HL-60 (cell line): ENCODE measurements around the gene ZBP1.

Source experiments
- DNase-seq, 2 experiments: peaks; one replicate each; pipeline ENCODE4 v3.0.0-alpha.2; 2010 to 2020; ENCODE audit warnings: low read depth in 1 of 2, low spot score in 1 of 2
- H3K27ac ChIP-seq: fragments of 250-450 bp; sonication (Bioruptor Pico); replicated peaks from 2 replicates; pipeline ENCODE4 v1.5.1; 2020; ENCODE audit warnings: mild to moderate bottlenecking, moderate library complexity
- H3K27me3 ChIP-seq: fragments of 250-450 bp; sonication (Bioruptor Pico); 2 replicates; pipeline ENCODE4 v1.5.1; 2021; ENCODE audit warnings: mild to moderate bottlenecking, moderate library complexity; ENCODE audit not compliant: insufficient read depth, poor library complexity, severe bottlenecking
- H3K4me3 ChIP-seq: replicated peaks from 2 replicates; pipeline ENCODE4 v1.5.1; 2011; ENCODE audit warnings: mild to moderate bottlenecking, control low read depth, low read length; ENCODE audit not compliant: insufficient read depth
- GABPA ChIP-seq: IDR thresholded peaks from 2 replicates; pipeline ENCODE4 v1.6.1; 2012; ENCODE audit warnings: low read depth
- POLR2AphosphoS5 ChIP-seq: IDR thresholded peaks from 2 replicates; pipeline ENCODE4 v1.6.1; 2012; ENCODE audit warnings: low read depth
- SPI1 ChIP-seq: IDR thresholded peaks from 2 replicates; pipeline ENCODE4 v1.6.1; 2012; ENCODE audit warnings: low read depth, mild to moderate bottlenecking, borderline replicate concordance
- TF ChIP-seq, protein P1 (sequence below): IDR thresholded peaks from one replicate; pipeline ENCODE4 v1.5.1; 2011; ENCODE audit warnings: low read length, control low read depth, inconsistent platforms; ENCODE audit not compliant: insufficient read depth
- TF ChIP-seq, protein P2 (sequence below): IDR thresholded peaks from 2 replicates; pipeline ENCODE4 v1.6.1; 2012; ENCODE audit warnings: low read depth; ENCODE audit not compliant: insufficient replicate concordance

Gene ZBP1

DNA sequence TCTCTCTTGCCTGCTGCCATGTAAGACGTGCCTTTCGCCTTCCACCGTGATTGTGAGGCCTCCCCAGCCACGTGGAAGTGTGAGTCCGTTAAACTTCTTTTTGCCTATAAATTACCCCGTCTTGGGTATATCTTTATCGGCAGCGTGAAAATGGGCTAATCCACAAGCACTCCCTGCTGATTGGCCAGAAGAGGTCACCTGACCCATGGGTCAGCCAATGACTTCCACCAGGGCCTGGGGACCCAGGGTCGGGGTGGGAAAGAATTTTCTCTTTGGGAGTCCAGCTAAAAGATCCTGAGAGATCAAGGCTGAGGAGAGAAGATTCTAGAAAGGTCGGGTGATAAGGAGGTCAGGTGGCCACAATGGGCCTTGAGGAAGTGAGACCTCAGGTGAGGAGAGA, 17.1 kb downstream of the ZBP1 start:
- Histone ChIP-seq H3K27ac (no peak overlapping the region), H3K27me3 (peaks cover 8% of the 10 kb centered on the region), H3K4me3 (no peak overlapping the region)
- TF ChIP-seq POLR2AphosphoS5: no peak
- TF ChIP-seq GABPA: no peak
- TF ChIP-seq SPI1: no peak
- TF ChIP-seq, protein P1, sequence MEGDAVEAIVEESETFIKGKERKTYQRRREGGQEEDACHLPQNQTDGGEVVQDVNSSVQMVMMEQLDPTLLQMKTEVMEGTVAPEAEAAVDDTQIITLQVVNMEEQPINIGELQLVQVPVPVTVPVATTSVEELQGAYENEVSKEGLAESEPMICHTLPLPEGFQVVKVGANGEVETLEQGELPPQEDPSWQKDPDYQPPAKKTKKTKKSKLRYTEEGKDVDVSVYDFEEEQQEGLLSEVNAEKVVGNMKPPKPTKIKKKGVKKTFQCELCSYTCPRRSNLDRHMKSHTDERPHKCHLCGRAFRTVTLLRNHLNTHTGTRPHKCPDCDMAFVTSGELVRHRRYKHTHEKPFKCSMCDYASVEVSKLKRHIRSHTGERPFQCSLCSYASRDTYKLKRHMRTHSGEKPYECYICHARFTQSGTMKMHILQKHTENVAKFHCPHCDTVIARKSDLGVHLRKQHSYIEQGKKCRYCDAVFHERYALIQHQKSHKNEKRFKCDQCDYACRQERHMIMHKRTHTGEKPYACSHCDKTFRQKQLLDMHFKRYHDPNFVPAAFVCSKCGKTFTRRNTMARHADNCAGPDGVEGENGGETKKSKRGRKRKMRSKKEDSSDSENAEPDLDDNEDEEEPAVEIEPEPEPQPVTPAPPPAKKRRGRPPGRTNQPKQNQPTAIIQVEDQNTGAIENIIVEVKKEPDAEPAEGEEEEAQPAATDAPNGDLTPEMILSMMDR: no peak
- DNase-seq: no peak

DNA sequence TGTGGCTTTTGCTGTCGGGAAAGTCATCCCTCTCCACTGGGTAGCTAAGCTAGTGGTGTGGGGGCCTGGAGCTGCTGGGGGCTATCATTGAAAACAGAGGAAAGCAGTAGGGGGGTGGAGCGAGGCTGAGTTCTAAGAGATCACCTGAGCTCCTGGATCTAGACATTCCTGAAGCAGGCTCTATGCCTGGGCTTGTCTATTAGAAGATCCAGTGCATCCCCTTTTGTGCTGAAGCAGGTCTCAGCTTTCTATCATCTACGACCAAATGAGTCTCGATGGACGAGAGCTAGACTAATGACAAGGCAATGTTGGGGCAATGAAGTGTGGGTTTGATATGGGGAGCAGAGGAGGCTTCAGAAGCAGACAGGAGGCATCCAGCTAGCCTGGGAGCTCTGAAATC, 18.5 kb downstream of the ZBP1 start:
- TF ChIP-seq POLR2AphosphoS5: no peak
- TF ChIP-seq, protein P2, sequence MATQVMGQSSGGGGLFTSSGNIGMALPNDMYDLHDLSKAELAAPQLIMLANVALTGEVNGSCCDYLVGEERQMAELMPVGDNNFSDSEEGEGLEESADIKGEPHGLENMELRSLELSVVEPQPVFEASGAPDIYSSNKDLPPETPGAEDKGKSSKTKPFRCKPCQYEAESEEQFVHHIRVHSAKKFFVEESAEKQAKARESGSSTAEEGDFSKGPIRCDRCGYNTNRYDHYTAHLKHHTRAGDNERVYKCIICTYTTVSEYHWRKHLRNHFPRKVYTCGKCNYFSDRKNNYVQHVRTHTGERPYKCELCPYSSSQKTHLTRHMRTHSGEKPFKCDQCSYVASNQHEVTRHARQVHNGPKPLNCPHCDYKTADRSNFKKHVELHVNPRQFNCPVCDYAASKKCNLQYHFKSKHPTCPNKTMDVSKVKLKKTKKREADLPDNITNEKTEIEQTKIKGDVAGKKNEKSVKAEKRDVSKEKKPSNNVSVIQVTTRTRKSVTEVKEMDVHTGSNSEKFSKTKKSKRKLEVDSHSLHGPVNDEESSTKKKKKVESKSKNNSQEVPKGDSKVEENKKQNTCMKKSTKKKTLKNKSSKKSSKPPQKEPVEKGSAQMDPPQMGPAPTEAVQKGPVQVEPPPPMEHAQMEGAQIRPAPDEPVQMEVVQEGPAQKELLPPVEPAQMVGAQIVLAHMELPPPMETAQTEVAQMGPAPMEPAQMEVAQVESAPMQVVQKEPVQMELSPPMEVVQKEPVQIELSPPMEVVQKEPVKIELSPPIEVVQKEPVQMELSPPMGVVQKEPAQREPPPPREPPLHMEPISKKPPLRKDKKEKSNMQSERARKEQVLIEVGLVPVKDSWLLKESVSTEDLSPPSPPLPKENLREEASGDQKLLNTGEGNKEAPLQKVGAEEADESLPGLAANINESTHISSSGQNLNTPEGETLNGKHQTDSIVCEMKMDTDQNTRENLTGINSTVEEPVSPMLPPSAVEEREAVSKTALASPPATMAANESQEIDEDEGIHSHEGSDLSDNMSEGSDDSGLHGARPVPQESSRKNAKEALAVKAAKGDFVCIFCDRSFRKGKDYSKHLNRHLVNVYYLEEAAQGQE: no peak
- TF ChIP-seq GABPA: no peak
- TF ChIP-seq, protein P1: no peak
- no peak for TF ChIP-seq SPI1
- no peak overlapping the region for H3K27ac ChIP-seq
- H3K4me3 ChIP-seq: no peak overlapping the region
- DNase-seq: no peak
- H3K27me3 ChIP-seq: peaks cover 9% of the 10 kb centered on the region

DNA sequence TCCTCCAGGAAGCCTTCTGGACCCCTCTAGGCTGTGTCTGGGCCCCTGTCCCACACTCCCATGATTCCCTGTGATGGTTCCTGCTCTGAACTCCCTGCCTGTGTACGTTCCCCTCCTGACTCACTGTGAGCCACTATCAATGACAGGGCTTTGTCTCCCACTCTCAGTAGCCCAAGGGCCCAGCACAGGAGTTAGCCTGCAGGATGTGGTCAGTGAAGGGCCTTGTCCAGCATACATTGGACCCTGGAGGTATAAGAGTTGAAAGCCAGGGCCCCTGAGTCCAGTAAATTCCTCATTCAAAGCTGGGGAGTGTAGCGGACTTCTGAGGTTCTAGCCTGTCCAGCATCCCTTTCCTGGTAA, 19.0 kb downstream of the ZBP1 start:
- DNase-seq: no peak
- TF ChIP-seq SPI1 (no peak), POLR2AphosphoS5 (no peak), GABPA (no peak)
- TF ChIP-seq, protein P2: no peak
- TF ChIP-seq, protein P1: no peak
- peaks cover 8% of the 10 kb centered on the region for H3K27me3 ChIP-seq
- H3K4me3 ChIP-seq: no peak overlapping the region
- no peak overlapping the region for H3K27ac ChIP-seq
